Measurements from ENCODE around the gene SNCAIP.

Gene SNCAIP

GRCh38 chr5:122311961-122312590 lies at the start of gene SNCAIP:
Gene SNCAIP (plus strand): TSS chr5:122312237. CDS start chr5:122391135, 78,898 bp downstream.
- no peak for DNase-seq (ENCODE audit: low read depth in 2 of 2)

- no peak for DNase-seq (ENCODE audit: low read depth in 2 of 2)
Observed at GRCh38 chr5:122263352-122264030, 48.5 kb upstream of the SNCAIP start.

GRCh38 chr5:122264610-122265009 lies 47.4 kb upstream of the SNCAIP start:
- no peak for DNase-seq (ENCODE audit: low read depth in 2 of 2)

- no peak for DNase-seq (ENCODE audit: low read depth in 2 of 2)
Observed at GRCh38 chr5:122267185-122267584, 44.9 kb upstream of the SNCAIP start.

- DNase-seq (ENCODE audit: low read depth in 2 of 2), result no peak
Observed at GRCh38 chr5:122273696-122274095, 38.3 kb upstream of the SNCAIP start.

- no peak for DNase-seq (ENCODE audit: low read depth in 2 of 2)
Observed at GRCh38 chr5:122283592-122283991, 28.4 kb upstream of the SNCAIP start.

- no peak for DNase-seq (ENCODE audit: low read depth in 2 of 2)
Observed at GRCh38 chr5:122286541-122286940, 25.5 kb upstream of the SNCAIP start.

GRCh38 chr5:122287101-122287500 lies 24.9 kb upstream of the SNCAIP start:
- DNase-seq (ENCODE audit: low read depth in 2 of 2), result no peak

GRCh38 chr5:122291000-122291901 lies 20.8 kb upstream of the SNCAIP start:
- no peak for DNase-seq (ENCODE audit: low read depth in 2 of 2)

GRCh38 chr5:122292332-122292731 lies 19.7 kb upstream of the SNCAIP start:
- no peak for DNase-seq (ENCODE audit: low read depth in 2 of 2)

GRCh38 chr5:122295138-122295537 lies 16.9 kb upstream of the SNCAIP start:
- DNase-seq (ENCODE audit: low read depth in 2 of 2), result no peak

- DNase-seq (ENCODE audit: low read depth in 2 of 2), result no peak
Observed at GRCh38 chr5:122296871-122297270, 15.2 kb upstream of the SNCAIP start.

- DNase-seq (ENCODE audit: low read depth in 2 of 2), result no peak
Observed at GRCh38 chr5:122297587-122298298, 14.3 kb upstream of the SNCAIP start.

GRCh38 chr5:122300374-122300773 lies 11.7 kb upstream of the SNCAIP start:
- DNase-seq (ENCODE audit: low read depth in 2 of 2), result no peak

GRCh38 chr5:122301016-122301415 lies 11.0 kb upstream of the SNCAIP start:
- DNase-seq (ENCODE audit: low read depth in 2 of 2), result no peak

GRCh38 chr5:122304471-122305215 lies 7.4 kb upstream of the SNCAIP start:
- no peak for DNase-seq (ENCODE audit: low read depth in 2 of 2)

GRCh38 chr5:122306461-122306860 lies 5.6 kb upstream of the SNCAIP start:
- no peak for DNase-seq (ENCODE audit: low read depth in 2 of 2)

GRCh38 chr5:122310889-122311288 lies 1.1 kb upstream of the SNCAIP start:
- DNase-seq (ENCODE audit: low read depth in 2 of 2), result no peak

GRCh38 chr5:122311497-122311960 lies 508 bp upstream of the SNCAIP start:
- DNase-seq (ENCODE audit: low read depth in 2 of 2), result no peak

GRCh38 chr5:122312591-122313406 lies 762 bp downstream of the SNCAIP start:
- no peak for DNase-seq (ENCODE audit: low read depth in 2 of 2)
